OCI-LY7 (cell line): ENCODE data around the gene AKAP13. TPM values are rescaled to one million over a fixed set of nuclear protein-coding genes. Genes with fewer than 3 reads are reported as not detected.

Experiments used
- BruUV-seq: library from RNA; stranded (reverse); fragments of 400-500 nt; replicated peaks from 2 replicates; lab custom pipeline; 2021; lab: Mats Ljungman, UMichigan
- CTCF ChIA-PET: fragments of 300-600 bp; sonication (Branson Sonifier 250); formaldehyde crosslinking; loops from one replicate; lab custom pipeline; 2022; ENCODE audit warnings: antibody characterized with exemption; ENCODE audit not compliant: unreplicated experiment; lab: Charles Lee
- POLR2A ChIA-PET: fragments of 300-600 bp; sonication (Branson Sonifier 250); formaldehyde crosslinking; loops from one replicate; lab custom pipeline; 2022; ENCODE audit warnings: antibody characterized with exemption; lab: Charles Lee
- DNase-seq: peaks from one replicate; pipeline ENCODE4 v3.0.0-alpha.2; 2015; ENCODE audit warnings: low spot score
- H2AFZ ChIP-seq: fragments of 200-600 bp; sonication (generic), shearing (Covaris generic); 2 replicates; pipeline ENCODE4 v1.6.1; 2014; ENCODE audit warnings: mild to moderate bottlenecking, antibody characterized with exemption, low read length, moderate library complexity
- H3K27ac ChIP-seq: fragments of 200-600 bp; sonication (generic); 2 replicates; pipeline ENCODE4 v1.5.1; 2014; ENCODE audit warnings: mixed run types, low read depth, mild to moderate bottlenecking, moderate library complexity, low read length, inconsistent platforms; ENCODE audit not compliant: poor library complexity, severe bottlenecking
- H3K36me3 ChIP-seq: fragments of 200-600 bp; sonication (generic); 2 replicates; pipeline ENCODE4 v1.6.1; 2014; ENCODE audit warnings: mild to moderate bottlenecking, antibody characterized with exemption, low read length, moderate library complexity, mixed read lengths; ENCODE audit not compliant: insufficient read depth
- H3K4me1 ChIP-seq: fragments of 200-600 bp; sonication (generic); 2 replicates; pipeline ENCODE4 v1.5.1; 2014; ENCODE audit warnings: mild to moderate bottlenecking, low read length; ENCODE audit not compliant: insufficient read depth, poor library complexity, severe bottlenecking
- H3K4me2 ChIP-seq: fragments of 200-600 bp; sonication (generic); 2 replicates; pipeline ENCODE4 v1.6.1; 2014; ENCODE audit warnings: mild to moderate bottlenecking, low read length
- H3K4me3 ChIP-seq: fragments of 200-600 bp; sonication (generic); 2 replicates; pipeline ENCODE4 v1.5.1; 2014; ENCODE audit warnings: mild to moderate bottlenecking, low read depth, low read length; ENCODE audit not compliant: poor library complexity, severe bottlenecking
- H3K79me2 ChIP-seq: fragments of 200-600 bp; sonication (generic); 2 replicates; pipeline ENCODE4 v1.6.1; 2016; ENCODE audit warnings: low read depth, mild to moderate bottlenecking, low read length, moderate library complexity, mixed read lengths; ENCODE audit not compliant: insufficient read depth
- H3K9me2 ChIP-seq: fragments of 200-600 bp; sonication (generic); 2 replicates; pipeline ENCODE4 v1.6.1; 2016; ENCODE audit warnings: mild to moderate bottlenecking, low read length, mixed read lengths; ENCODE audit not compliant: insufficient read depth
- H3K9me3 ChIP-seq: fragments of 200-600 bp; sonication (generic); 2 replicates; pipeline ENCODE4 v1.6.1; 2014; ENCODE audit warnings: mild to moderate bottlenecking, mixed run types, low read length, mixed read lengths
- H4K20me1 ChIP-seq: fragments of 200-600 bp; sonication (generic); 2 replicates; pipeline ENCODE4 v1.6.1; 2014; ENCODE audit warnings: mild to moderate bottlenecking, antibody characterized with exemption, low read length, moderate library complexity, mixed read lengths; ENCODE audit not compliant: insufficient read depth
- CTCF ChIP-seq: fragments of 200-600 bp; sonication (generic); conservative IDR thresholded peaks from 2 replicates; pipeline ENCODE4 v1.5.1; 2014; ENCODE audit warnings: mild to moderate bottlenecking, antibody characterized with exemption, low read length, moderate library complexity, mixed read lengths
- EZH2phosphoT487 ChIP-seq: fragments of 200-600 bp; sonication (generic); IDR thresholded peaks from 2 replicates; pipeline ENCODE4 v1.6.1; 2018; ENCODE audit warnings: low read depth, borderline replicate concordance, mild to moderate bottlenecking, mixed run types, antibody characterized with exemption, low read length, moderate library complexity, mixed read lengths
- intact Hi-C: fragments of 100-400 bp; cut with micrococcal nuclease; formaldehyde crosslinking; loops from one replicate; pipeline ENCODE4 v1.10.0; 2022; ENCODE audit not compliant: unreplicated experiment
- total RNA-seq, 2 experiments: library from RNA; depleted of rRNA in 1 of 2; stranded (reverse); fragments of >200 nt in 1 of 2; shearing (Covaris generic) in 1 of 2; gene quantifications; 2 replicates each; pipeline ENCODE4 v1.2.3, GENCODE V29; 2014 to 2022

AKAP13 gene
- total RNA-seq, 2 experiments from 2014 or later = 140 to 250 TPM

GRCh38 chr15:85793641-85794597 is 413.5 kb downstream of the AKAP13 start:
- H3K4me2 ChIP-seq = peak overlapping the region; percentile 98
- H2AFZ ChIP-seq = peak overlapping the region; percentile 54; the same call in 1 of the 2 replicates
- peaks cover 7% of the 10 kb centered on the region; the same call in 1 of the 2 replicates for H3K79me2 ChIP-seq
- intact Hi-C loops = loop anchor here (5.0 kb wide), 2 partner anchors 48 to 52 kb away; no protein-coding TSS in a partner anchor
- ChIA-PET CTCF (interaction anchor here (1.3 kb wide), 1 partner anchor 15 kb away, joined by 4 read pairs; no protein-coding TSS in a partner anchor), POLR2A (no interaction called here)
- no peaks in the 10 kb centered on the region for H3K9me3 ChIP-seq
- peak overlapping the region; percentile 90 for H3K4me3 ChIP-seq
- H3K9me2 ChIP-seq = no peaks in the 10 kb centered on the region
- peak overlapping the region; percentile 39 for H3K27ac ChIP-seq
- H3K36me3 ChIP-seq = no peaks in the 10 kb centered on the region
- H4K20me1 ChIP-seq = no peaks in the 10 kb centered on the region
- TSS peak; percentile 46 for BruUV-seq
- TF ChIP-seq CTCF (no peak), EZH2phosphoT487 (no peak)
- H3K4me1 ChIP-seq = peaks cover 21% of the 10 kb centered on the region
- DNase-seq = peak; percentile 50

DNA sequence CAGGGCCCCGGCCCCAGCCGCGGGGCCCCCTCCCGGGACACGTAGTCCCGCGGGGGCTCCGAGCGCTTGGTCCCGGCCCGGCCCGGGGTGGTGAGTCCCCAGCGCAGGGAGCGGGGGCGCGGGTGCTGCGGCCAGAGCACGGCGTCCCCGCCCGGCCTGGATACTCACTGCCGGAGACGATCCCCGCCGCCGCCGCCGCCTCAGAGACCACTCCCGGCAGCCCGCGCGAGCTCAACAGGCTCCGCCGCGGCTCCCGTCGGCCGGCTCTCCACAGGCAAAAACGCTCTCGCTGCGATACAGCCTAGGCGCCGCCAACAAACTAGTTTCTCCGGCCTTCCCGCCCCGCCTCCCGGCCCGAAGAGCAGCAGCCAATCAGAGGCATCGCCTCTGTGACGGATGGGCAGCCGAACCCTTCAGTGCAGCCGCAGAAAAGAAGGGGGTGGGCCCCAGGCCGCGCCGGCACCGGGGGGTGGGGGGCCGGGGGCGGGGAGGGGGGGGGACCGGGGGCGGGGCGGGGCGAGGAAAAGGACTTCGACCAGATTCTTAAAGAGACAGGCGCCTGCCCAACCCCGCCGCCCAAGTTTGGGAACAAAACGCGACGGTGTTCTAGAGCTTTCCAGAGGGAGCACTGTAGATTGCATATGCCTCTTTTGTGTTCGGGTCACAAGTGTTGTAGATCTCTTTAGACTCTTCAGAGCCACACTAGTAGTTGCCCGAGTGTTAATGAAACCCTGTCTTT is 414.4 kb downstream of the AKAP13 start, which contains the start of gene KLHL25:
Gene KLHL25, minus strand, starts transcription at position 328 of the 739 bp plus-strand sequence. CDS start 25,115 bp downstream, outside the sequence.
- Histone ChIP-seq H3K79me2 (peaks cover 7% of the 10 kb centered on the region; the same call in 1 of the 2 replicates), H3K36me3 (no peaks in the 10 kb centered on the region), H3K9me2 (no peaks in the 10 kb centered on the region), H3K27ac (peak within 1 kb of the TSS; percentile 39), H4K20me1 (no peaks in the 10 kb centered on the region), H3K4me3 (peak within 1 kb of the TSS; percentile 90), H2AFZ (peak within 1 kb of the TSS; percentile 97), H3K9me3 (no peaks in the 10 kb centered on the region), H3K4me2 (peak within 1 kb of the TSS; percentile 98), H3K4me1 (peaks cover 21% of the 10 kb centered on the region)
- BruUV-seq = no TSS peak
- ChIA-PET POLR2A (interaction anchor here (0.6 kb wide), 1 partner anchor 1223 kb away, joined by 7 read pairs; no protein-coding TSS in a partner anchor), CTCF (no interaction called here)
- TF ChIP-seq CTCF = no peak
- TF ChIP-seq EZH2phosphoT487 = no peak
- DNase-seq = peak; percentile 96
- intact Hi-C loops = loop anchor here (5.0 kb wide), 2 partner anchors 48 to 52 kb away; no protein-coding TSS in a partner anchor
